ENCODE measurements around the gene TOMM5.
"Not testable (repeated sequence)": the region's sequence is repeated elsewhere in the genome, so short reads cannot be mapped to it uniquely, and the experiment has no call there.

The TOMM5 gene

DNA sequence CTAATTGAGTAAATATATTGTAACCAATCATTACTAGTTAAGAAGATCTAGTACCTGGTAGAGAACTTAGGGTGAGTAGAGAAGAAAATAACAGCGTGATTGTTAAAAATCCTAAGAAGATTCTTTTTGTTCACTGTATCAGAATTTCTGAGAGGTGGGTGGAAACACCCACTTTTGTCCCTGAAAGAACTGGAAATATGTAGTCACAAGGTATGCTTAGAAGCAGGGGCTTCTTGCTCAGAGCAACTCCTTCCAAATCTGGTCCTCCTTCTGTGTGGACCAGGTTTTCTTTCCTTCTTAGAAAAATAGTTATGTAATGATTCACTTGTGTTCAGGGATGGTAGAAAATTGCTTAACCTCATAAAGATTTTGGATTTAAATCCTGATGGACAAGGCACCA, 11.9 kb upstream of the TOMM5 start:
- in situ Hi-C loops (cut with HindIII; ENCODE audit: low sequenced_read_pairs), result no loop called here
- no peak overlapping the region for H3K4me3 ChIP-seq (ENCODE audit: low read depth, low read length)
- no peak for DNase-seq (ENCODE audit: low read depth)
- TF ChIP-seq, protein P1, sequence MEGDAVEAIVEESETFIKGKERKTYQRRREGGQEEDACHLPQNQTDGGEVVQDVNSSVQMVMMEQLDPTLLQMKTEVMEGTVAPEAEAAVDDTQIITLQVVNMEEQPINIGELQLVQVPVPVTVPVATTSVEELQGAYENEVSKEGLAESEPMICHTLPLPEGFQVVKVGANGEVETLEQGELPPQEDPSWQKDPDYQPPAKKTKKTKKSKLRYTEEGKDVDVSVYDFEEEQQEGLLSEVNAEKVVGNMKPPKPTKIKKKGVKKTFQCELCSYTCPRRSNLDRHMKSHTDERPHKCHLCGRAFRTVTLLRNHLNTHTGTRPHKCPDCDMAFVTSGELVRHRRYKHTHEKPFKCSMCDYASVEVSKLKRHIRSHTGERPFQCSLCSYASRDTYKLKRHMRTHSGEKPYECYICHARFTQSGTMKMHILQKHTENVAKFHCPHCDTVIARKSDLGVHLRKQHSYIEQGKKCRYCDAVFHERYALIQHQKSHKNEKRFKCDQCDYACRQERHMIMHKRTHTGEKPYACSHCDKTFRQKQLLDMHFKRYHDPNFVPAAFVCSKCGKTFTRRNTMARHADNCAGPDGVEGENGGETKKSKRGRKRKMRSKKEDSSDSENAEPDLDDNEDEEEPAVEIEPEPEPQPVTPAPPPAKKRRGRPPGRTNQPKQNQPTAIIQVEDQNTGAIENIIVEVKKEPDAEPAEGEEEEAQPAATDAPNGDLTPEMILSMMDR (IDR thresholded peaks at IDR 0.05; ENCODE audit: low read depth, low read length, missing control alignments), result no peak

DNA sequence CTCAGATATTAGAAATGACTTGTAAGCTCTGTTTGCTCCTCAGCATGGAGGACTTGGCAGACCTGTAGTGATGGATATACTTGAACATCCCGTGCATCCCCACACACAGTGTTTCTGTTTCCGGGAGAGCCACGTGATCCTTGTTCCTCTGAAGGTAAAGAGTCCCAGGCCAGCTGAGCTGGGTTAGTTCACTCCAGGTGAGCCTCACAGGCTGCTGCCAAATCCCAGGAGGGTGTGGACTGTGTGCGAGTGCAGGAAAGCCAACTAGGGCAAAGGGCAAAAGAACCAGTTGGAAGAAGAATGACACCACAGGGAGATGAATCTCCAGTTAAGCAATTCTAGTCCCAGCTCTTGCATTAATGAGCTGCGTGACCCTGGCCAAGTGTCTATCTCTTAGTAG, 10.4 kb upstream of the TOMM5 start:
- TF ChIP-seq, protein P1 (IDR thresholded peaks at IDR 0.05; ENCODE audit: low read depth, low read length, missing control alignments), result no peak
- DNase-seq (ENCODE audit: low read depth), result no peak
- in situ Hi-C loops (cut with HindIII; ENCODE audit: low sequenced_read_pairs), result no loop called here
- no peak overlapping the region for H3K4me3 ChIP-seq (ENCODE audit: low read depth, low read length)

- DNase-seq (ENCODE audit: low read depth); H3K4me3 ChIP-seq (ENCODE audit: low read depth, low read length); in situ Hi-C loops (cut with HindIII; ENCODE audit: low sequenced_read_pairs): not testable (repeated sequence)
Observed at GRCh38 chr9:37602061-37602460, 9.7 kb upstream of the TOMM5 start.

- no peak overlapping the region for H3K4me3 ChIP-seq (ENCODE audit: low read depth, low read length)
- TF ChIP-seq, protein P1 (IDR thresholded peaks at IDR 0.05; ENCODE audit: low read depth, low read length, missing control alignments), result no peak
- no peak for DNase-seq (ENCODE audit: low read depth)
- in situ Hi-C loops (cut with HindIII; ENCODE audit: low sequenced_read_pairs), result no loop called here
Observed at GRCh38 chr9:37596504-37596903, 4.1 kb upstream of the TOMM5 start.

DNA sequence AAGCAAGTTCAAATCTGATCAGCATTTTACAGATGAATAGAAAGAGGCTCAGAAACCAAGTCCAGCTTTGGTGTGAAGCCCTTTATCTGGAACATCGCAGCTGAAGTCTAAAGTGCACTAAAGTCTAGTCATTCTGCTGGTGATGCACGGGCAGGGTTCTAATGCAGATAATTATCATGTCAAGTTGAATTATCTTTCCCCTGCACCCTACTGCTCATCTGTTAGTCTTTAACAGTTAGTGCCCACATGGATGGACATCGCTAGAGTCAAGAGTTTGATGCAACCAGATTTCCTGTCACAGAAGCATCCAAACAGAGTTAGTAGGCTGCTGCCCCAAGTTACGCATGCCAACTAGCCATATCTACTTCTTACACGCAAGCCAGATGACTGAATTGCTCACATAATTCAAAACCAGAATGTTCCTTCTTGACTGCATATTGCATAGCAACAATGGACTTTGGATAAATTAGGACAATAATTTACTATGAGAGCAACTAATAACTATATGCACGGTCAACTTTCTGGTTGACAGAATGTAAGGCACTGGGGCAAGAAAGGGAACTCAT, 1.6 kb upstream of the TOMM5 start:
- H3K4me3 ChIP-seq (ENCODE audit: low read depth, low read length), result no peak overlapping the region
- in situ Hi-C loops (cut with HindIII; ENCODE audit: low sequenced_read_pairs), result no loop called here
- TF ChIP-seq, protein P1 (IDR thresholded peaks at IDR 0.05; ENCODE audit: low read depth, low read length, missing control alignments), result no peak
- DNase-seq (ENCODE audit: low read depth), result no peak

- DNase-seq (ENCODE audit: low read depth), result no peak
- in situ Hi-C loops (cut with HindIII; ENCODE audit: low sequenced_read_pairs), result no loop called here
- H3K4me3 ChIP-seq (ENCODE audit: low read depth, low read length), result no peak overlapping the region
- TF ChIP-seq, protein P1 (IDR thresholded peaks at IDR 0.05; ENCODE audit: low read depth, low read length, missing control alignments), result no peak
Observed at GRCh38 chr9:37587521-37587920, 4.9 kb downstream of the TOMM5 start.

DNA sequence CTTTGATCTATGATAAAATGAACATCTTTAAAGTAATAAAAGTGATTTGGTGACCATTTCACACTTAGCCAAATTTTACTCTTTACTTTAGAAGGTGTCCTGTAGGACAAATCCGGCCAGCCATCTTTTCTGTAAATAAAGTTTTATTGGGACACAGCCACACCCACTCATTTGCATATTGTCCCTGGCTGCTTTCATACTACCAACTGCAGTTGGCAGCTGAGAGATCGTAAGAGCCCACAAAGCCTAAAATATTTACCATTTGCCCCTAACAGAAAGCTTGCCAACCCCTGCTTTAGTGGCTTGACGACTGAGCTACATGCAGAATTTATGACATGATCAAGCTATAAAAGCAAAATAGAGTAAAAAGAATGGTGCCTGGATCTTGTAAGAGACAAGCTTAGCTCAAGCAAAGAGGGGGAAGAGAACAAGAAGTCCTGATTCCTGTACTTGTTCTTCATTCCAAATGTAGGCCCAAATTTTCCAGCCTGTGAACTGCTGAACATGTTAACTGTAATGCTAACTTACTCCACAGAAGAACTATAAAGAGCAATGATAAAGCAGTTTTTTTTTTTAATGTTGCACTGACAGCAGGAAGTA, 8.8 kb downstream of the TOMM5 start:
- no peak for DNase-seq (ENCODE audit: low read depth)
- no peak overlapping the region for H3K4me3 ChIP-seq (ENCODE audit: low read depth, low read length)
- in situ Hi-C loops (cut with HindIII; ENCODE audit: low sequenced_read_pairs), result no loop called here
- TF ChIP-seq, protein P1 (IDR thresholded peaks at IDR 0.05; ENCODE audit: low read depth, low read length, missing control alignments), result no peak

All from astrocyte of the cerebellum (primary cell).